Gastrocnemius medialis (tissue), 4 donors: ENCODE measurements around the gene APBB2.

Experiments
- POLR2A ChIP-seq, 2 donors: fragments of 450-650 bp; IDR thresholded peaks; one replicate each; pipeline ENCODE4 v1.6.1; 2017; ENCODE audit warnings: antibody characterized with exemption in 2 of 2, mild to moderate bottlenecking in 2 of 2, moderate library complexity in 2 of 2
- TF ChIP-seq, protein P1 (sequence below), 5 experiments: fragments of 450-650 bp in 3 of 5; fragments of 200-600 bp in 2 of 5; sonication (generic) in 2 of 5; IDR thresholded peaks in 4 of 5; conservative IDR thresholded peaks in 1 of 5; 1 replicate in 4 of 5; 2 replicates in 1 of 5; pipeline ENCODE4 v1.5.1; 2016 to 2019; ENCODE audit warnings: antibody characterized with exemption in 5 of 5, mild to moderate bottlenecking in 3 of 5, moderate library complexity in 3 of 5

DNA sequence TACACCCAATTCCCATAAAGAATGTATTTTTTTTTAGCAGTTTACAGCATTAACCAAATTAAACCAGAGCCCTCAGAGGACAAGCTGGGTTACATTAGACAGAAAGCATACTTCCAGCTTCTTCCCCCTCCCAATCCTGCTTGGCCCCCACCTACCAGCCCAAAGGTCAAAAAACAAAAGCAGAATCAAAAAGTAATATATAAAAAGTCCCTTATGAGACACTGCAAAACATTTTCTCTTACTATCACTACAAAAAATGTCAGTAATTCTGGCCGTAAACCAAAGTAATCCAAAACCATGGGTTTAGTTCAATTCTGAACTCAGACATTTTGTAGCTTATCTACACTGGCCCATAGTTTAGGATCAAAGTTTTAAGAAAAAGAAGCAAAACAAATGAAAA is 38.0 kb downstream of the APBB2 start:
- TF ChIP-seq, protein P1, sequence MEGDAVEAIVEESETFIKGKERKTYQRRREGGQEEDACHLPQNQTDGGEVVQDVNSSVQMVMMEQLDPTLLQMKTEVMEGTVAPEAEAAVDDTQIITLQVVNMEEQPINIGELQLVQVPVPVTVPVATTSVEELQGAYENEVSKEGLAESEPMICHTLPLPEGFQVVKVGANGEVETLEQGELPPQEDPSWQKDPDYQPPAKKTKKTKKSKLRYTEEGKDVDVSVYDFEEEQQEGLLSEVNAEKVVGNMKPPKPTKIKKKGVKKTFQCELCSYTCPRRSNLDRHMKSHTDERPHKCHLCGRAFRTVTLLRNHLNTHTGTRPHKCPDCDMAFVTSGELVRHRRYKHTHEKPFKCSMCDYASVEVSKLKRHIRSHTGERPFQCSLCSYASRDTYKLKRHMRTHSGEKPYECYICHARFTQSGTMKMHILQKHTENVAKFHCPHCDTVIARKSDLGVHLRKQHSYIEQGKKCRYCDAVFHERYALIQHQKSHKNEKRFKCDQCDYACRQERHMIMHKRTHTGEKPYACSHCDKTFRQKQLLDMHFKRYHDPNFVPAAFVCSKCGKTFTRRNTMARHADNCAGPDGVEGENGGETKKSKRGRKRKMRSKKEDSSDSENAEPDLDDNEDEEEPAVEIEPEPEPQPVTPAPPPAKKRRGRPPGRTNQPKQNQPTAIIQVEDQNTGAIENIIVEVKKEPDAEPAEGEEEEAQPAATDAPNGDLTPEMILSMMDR (IDR thresholded peaks at IDR 0.05 in 4 of 5, conservative IDR thresholded peaks at IDR 0.05 in 1 of 5) = no peak
- no peak for TF ChIP-seq POLR2A (IDR thresholded peaks at IDR 0.05)
